K562 (cell line): ENCODE results near the gene RXRB. TPM values are rescaled to one million over a fixed set of nuclear protein-coding genes. Genes with fewer than 3 reads are reported as not detected.
A peak's percentile ranks its signal among the peaks of the same experiment; 100 is the strongest.

Experiments used
- ARID4B ChIP-seq: sonication (generic); formaldehyde crosslinking; IDR thresholded peaks from 2 replicates; pipeline ENCODE4 v1.8.0; 2022; ENCODE audit warnings: mild to moderate bottlenecking, missing genetic modification reagents
- ATF4 ChIP-seq: fragments of 450-650 bp; formaldehyde crosslinking; IDR thresholded peaks from 2 replicates; pipeline ENCODE4 v1.4.0; 2022; ENCODE audit warnings: mild to moderate bottlenecking, moderate library complexity
- BRD9 ChIP-seq: fragments of 450-650 bp; IDR thresholded peaks from 2 replicates; pipeline ENCODE4 v1.6.1; 2018; ENCODE audit warnings: low read depth; ENCODE audit not compliant: partially characterized antibody
- ELF1 ChIP-seq: fragments of 200-800 bp; sonication (Bioruptor generic); IDR thresholded peaks from 2 replicates; pipeline ENCODE4 v1.6.1; 2016; ENCODE audit warnings: missing genetic modification characterization, missing compliant biosample characterization
- GABPB1 ChIP-seq: sonication (generic); formaldehyde crosslinking; IDR thresholded peaks from 2 replicates; pipeline ENCODE4 v1.8.0; 2022; ENCODE audit warnings: mild to moderate bottlenecking, missing genetic modification reagents
- HBP1 ChIP-seq: fragments of 450-650 bp; formaldehyde crosslinking; IDR thresholded peaks from 2 replicates; pipeline ENCODE4 v1.4.0; 2022; ENCODE audit warnings: missing genetic modification characterization
- HES1 ChIP-seq: fragments of 450-650 bp; IDR thresholded peaks from 2 replicates; pipeline ENCODE4 v1.6.1; 2016; ENCODE audit warnings: low read depth, mild to moderate bottlenecking, moderate library complexity
- MCM5 ChIP-seq: fragments of 450-650 bp; IDR thresholded peaks from 2 replicates; pipeline ENCODE4 v1.6.1; 2016; ENCODE audit warnings: low read depth
- MTA1 ChIP-seq: fragments of 450-650 bp; IDR thresholded peaks from 2 replicates; pipeline ENCODE4 v1.6.1; 2017; ENCODE audit warnings: borderline replicate concordance
- NR2C1 ChIP-seq, 2 experiments: fragments of 450-650 bp; IDR thresholded peaks; 2 replicates each; pipeline ENCODE4 v1.6.1; 2017; ENCODE audit warnings: mild to moderate bottlenecking in 2 of 2, antibody characterized with exemption in 1 of 2, inconsistent platforms in 1 of 2, missing compliant biosample characterization in 1 of 2, missing genetic modification characterization in 1 of 2
- PHF20 ChIP-seq: fragments of 450-650 bp; IDR thresholded peaks from 2 replicates; pipeline ENCODE4 v1.6.1; 2018; ENCODE audit not compliant: partially characterized antibody
- RFX1 ChIP-seq: fragments of 450-650 bp; IDR thresholded peaks from 2 replicates; pipeline ENCODE4 v1.6.1; 2016; ENCODE audit warnings: mild to moderate bottlenecking, moderate library complexity
- TAF15 ChIP-seq: fragments of 200-400 bp; formaldehyde crosslinking; IDR thresholded peaks from 2 replicates; pipeline ENCODE4 v1.6.1; 2017; ENCODE audit warnings: mild to moderate bottlenecking, low read depth, low read length, moderate library complexity
- THAP12 ChIP-seq: fragments of 250-450 bp; sonication (Bioruptor Pico); IDR thresholded peaks from 2 replicates; pipeline ENCODE4 v1.9.0; 2021; ENCODE audit warnings: mild to moderate bottlenecking, inconsistent platforms
- ZC3H11A ChIP-seq: IDR thresholded peaks from 2 replicates; pipeline ENCODE4 v1.6.1; 2012; ENCODE audit warnings: low read depth, low read length, improper control_type of control experiment
- ZKSCAN8 ChIP-seq: fragments of 200-800 bp; sonication (Bioruptor generic); IDR thresholded peaks from 2 replicates; pipeline ENCODE4 v1.6.1; 2016; ENCODE audit warnings: missing genetic modification characterization, missing compliant biosample characterization
- ZNF311 ChIP-seq: fragments of 250-450 bp; sonication (Bioruptor Pico); IDR thresholded peaks from 2 replicates; pipeline ENCODE4 v1.4.0; 2020; ENCODE audit warnings: mild to moderate bottlenecking, moderate library complexity
- ZNF778 ChIP-seq: fragments of 450-650 bp; formaldehyde crosslinking; IDR thresholded peaks from 2 replicates; pipeline ENCODE4 v1.4.0; 2020; ENCODE audit warnings: mild to moderate bottlenecking, moderate library complexity
- ZNF780A ChIP-seq: fragments of 250-450 bp; sonication (Bioruptor Pico); IDR thresholded peaks from 2 replicates; pipeline ENCODE4 v1.5.0; 2021; ENCODE audit warnings: mild to moderate bottlenecking
- polyA plus RNA-seq, 8 experiments: library from polyadenylated mRNA; depleted of rRNA in 4 of 8; stranded (reverse) in 5 of 8; unstranded in 3 of 8; fragments of >200 nt; fragmentation: Nextera tagmentation in 2 of 8; fragmentation: Illumina TruSeq in 1 of 8; extraction: Ambion mirVana in 2 of 8; extraction: Trizol in 1 of 8; gene quantifications; 2 replicates each; pipeline versions ENCODE4 v1.2.1 to v1.2.3, GENCODE V29; 2011 to 2014; ENCODE audit warnings: inconsistent platforms in 1 of 8, missing spikeins in 1 of 8
- total RNA-seq, 7 experiments: library from RNA; depleted of rRNA in 6 of 7; stranded (reverse); fragments of >200 nt in 6 of 7; fragmentation: Illumina TruSeq in 2 of 7; extraction: Trizol in 2 of 7; gene quantifications; 2 replicates each; pipeline versions ENCODE4 v1.2.1 to v1.2.3, GENCODE V29; 2011 to 2021; ENCODE audit warnings: low replicate concordance in 1 of 7

Gene RXRB
- total and polyA plus RNA-seq, 9 of the 15 experiments (the other 6 are each of a cell fraction or from before 2014, with no cell fraction given) = 0.76 to 35.5 (median 18.4) TPM

- TF ChIP-seq ZNF778 (CRISPR knock-in tag) = no peak
- TF ChIP-seq THAP12 (CRISPR knock-in tag) = no peak
- TF ChIP-seq NR2C1 (IDR thresholded peaks at IDR 0.05) = peak; percentile 88
- peak; percentile 91 for TF ChIP-seq NR2C1 (tag; IDR thresholded peaks at IDR 0.05)
- no peak for TF ChIP-seq ATF4 (CRISPR knock-in tag)
- TF ChIP-seq HES1 = no peak
- TF ChIP-seq ZC3H11A = no peak
- TF ChIP-seq GABPB1 = peak; percentile 73; the same call in 1 of the 2 replicates
- no peak for TF ChIP-seq MTA1
- TF ChIP-seq ZNF311 (CRISPR knock-in tag) = 0 out of 2 replicates have a peak, but pooled peaks have one; percentile 33
- TF ChIP-seq ARID4B (CRISPR knock-in tag) = 0 out of 2 replicates have a peak, but pooled peaks have one; percentile 27
- no peak for TF ChIP-seq TAF15
- no peak for TF ChIP-seq RFX1
- TF ChIP-seq ZNF780A (CRISPR knock-in tag) = no peak
- peak; percentile 41 for TF ChIP-seq BRD9
- peak; percentile 79 for TF ChIP-seq PHF20
- peak; percentile 55; the same call in 1 of the 2 replicates for TF ChIP-seq ZKSCAN8 (CRISPR knock-in tag)
- no peak for TF ChIP-seq MCM5
- 0 out of 2 replicates have a peak, but pooled peaks have one; percentile 9 for TF ChIP-seq HBP1 (CRISPR knock-in tag)
- peak; percentile 85 for TF ChIP-seq ELF1 (tag)
Measured at GRCh38 chr6:33183071-33183683, 17.3 kb downstream of the RXRB start (continued).
